Measurements from ENCODE around the gene FCGR1A. TPM values are rescaled to one million over a fixed set of nuclear protein-coding genes. Genes with fewer than 3 reads are reported as not detected.
"Not testable (repeated sequence)": the region's sequence is repeated elsewhere in the genome, so short reads cannot be mapped to it uniquely, and the experiment has no call there.

The FCGR1A gene
- 1 to 10 TPM; 4.1 to 5.7 TPM for total RNA-seq
- long read RNA-seq = 0 reads

DNA sequence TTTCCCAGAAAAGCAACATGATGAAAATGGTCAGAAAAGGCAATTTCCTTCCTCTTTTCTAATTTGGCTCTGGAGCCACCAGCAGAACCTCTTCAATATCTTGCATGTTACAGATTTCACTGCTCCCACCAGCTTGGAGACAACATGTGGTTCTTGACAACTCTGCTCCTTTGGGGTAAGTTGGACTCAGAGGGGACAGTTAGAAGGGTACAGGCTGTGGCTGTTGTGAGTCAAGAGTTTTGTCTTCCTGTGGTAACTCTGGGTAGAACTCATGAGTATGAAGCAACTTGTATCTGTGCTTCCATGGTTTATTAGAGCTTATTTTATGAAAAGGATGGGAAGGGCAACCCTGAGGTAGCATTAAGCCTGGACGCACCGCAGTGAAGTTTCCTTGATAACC lies at the start of gene FCGR1A:
Gene FCGR1A, plus strand, starts transcription at position 95 of the 400 bp plus-strand sequence. Its CDS starts 50 bp downstream, at position 145.
- ATAC-seq; intact Hi-C loops (cut with DNase I); DNase-seq: not testable (repeated sequence)

DNA sequence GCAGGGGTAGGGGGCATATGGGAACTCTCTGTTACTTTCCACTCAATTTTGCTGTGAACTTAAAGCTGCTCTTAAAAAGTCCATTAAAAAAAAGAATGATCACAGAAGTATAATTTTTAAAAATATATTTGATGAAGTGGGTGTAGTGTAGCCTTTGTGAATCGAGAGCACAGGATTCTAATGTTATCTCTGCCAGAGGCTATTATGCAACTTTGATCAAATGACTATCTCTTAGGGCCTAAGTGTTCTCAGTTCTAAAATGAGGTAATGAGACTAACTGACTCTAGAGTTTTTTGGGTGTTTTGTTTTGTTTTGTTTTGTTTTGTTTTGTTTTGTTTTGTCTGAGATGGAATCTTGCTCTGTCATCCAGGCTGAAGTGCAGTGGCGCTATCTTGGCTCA lies 49.7 kb upstream of the FCGR1A start:
- intact Hi-C loops (cut with DNase I); ATAC-seq; DNase-seq: not testable (repeated sequence)

DNA sequence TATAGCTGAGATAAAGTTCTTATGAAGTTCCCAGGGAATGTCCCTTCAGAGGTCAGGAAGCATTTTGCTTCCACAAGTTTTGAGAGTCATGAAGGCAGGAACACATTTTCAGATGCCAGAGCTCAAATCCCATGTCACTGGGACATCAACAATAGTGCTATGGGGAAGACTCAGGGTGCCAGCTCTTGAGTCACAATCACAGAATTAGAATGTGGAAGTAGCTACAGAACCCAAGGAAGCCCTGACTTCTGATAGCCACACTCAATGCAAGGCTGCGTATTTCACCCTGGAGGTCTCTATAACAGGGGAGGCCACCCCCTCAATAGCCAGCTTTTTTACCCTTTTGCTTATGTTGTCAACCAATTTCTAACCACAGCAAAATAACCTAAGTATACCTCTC lies 47.8 kb upstream of the FCGR1A start:
- peak in 1 of 2 donors; percentile 53 for ATAC-seq
- intact Hi-C loops (cut with DNase I); DNase-seq: not testable (repeated sequence)

DNA sequence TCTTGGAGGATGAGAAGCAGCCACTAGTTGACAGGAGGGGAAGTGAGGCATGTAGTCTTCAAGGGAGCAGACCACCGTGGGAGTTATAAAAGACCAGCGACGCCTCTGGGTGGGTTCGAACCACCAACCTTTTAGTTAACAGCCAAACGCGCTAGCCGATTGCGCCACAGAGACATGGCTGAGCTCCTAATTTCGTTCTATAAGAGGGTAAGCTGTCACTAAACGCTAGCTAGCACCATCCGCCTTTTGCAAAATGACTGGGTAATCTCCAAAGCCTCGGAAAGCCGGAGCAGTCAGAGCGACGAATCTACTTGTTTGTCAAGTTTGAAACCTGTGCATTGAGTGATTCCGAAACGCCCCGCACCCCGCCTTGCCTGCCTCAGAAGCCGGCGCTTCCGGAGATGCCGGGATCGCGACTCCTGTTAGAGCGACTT lies 42.3 kb upstream of the FCGR1A start:
- DNase-seq (peak; percentile 24), ATAC-seq (peak; percentile 38 to 51)
- intact Hi-C loops (cut with DNase I) = not testable (repeated sequence)

DNA sequence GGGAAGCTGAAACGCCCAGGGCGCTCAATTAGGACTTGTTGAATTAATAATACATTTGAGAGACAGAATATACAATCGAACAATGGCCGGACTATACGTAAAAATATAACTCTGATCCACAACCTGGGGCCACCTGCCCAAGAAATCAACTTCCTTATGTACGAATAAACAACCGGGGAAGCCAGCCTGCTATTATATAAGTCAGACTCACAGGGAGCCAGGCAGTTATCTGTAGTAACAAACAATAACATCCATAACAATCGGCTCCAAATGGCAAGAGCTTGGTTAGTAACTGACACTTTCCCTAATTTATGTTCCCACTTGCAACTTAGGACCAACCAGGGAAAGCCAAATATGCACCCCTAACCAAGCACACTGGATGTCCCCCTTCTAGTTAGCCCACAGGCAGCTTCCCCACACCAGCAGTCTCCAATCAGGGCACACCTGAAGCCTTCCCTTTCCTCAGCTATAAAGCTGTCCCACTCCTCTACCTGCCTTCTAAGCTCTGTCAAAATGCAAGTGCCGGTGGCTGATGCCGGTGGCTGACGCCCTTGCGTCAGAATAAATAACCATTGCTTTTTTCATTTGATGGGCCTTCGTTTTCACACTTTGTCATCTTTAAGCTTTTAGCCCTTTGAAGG lies 41.8 kb upstream of the FCGR1A start:
- ATAC-seq; intact Hi-C loops (cut with DNase I); DNase-seq: not testable (repeated sequence)

DNA sequence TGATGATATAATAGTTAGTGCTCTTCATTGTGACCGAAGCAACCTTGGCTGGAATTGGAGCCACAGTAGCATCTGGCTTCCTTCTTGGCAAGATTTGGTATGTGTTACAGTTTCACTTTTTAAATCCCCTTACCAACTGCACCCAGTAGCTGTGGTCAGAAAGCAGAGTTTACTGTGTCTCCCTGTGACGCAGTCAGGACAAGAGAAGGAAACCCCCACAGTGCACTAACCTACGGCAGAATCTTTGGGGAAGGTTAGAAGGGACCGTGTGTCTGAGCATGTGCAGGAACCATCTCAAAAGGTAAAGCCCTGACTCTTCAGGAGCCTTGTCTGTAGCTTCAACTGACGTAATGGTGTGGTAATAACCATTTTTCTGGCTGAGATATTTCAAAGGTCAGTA lies 40.6 kb upstream of the FCGR1A start:
- not testable (repeated sequence) for DNase-seq, ATAC-seq

DNA sequence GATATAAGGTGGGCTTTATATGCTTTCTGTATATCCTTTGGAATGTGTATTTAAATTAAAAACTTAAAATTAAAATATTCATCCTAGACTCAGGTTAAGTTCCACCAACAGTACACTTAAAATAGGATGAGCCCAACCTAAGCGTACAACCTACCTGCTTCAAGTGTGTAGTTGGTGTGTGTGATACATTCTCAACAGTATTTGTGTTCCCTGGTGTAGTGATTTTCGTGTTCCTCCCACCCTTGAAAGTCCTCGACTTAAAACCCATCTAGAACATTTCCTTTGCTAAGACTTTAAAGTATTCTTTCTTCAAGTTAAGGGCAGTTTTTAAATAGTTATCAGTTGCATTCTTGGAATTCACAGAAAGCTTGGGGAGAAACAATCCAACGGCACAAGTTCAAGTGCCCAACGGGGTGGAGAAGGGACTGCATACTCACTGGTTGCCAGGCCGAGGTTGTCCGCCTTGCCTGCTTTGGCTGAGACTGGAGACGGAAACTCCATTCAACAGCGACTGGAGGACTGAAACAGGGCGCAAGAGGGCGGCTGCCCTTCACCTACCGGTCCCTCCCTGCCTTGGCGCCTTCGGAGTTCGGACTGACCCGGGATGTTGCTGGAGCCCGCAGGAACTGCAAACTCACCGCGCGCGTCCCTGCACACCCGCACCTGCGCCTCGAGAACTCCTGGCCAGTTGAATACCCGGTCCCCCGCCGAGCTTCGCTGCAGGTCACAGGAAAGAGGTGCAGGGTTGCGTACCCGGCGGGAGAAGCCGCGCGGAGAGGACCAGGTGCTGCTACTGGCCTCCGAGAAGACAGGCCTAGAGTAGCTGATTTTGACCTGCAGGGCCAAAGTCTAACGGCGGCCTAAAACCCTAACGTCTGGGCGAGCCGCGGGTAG lies 35.8 kb upstream of the FCGR1A start:
- intact Hi-C loops (cut with DNase I) = not testable (repeated sequence)
- DNase-seq (peak; percentile 18), ATAC-seq (peak; percentile 27 to 65)

More for the DNA sequence above, 40.6 kb upstream of the FCGR1A start:
- intact Hi-C loops (cut with DNase I) = not testable (repeated sequence)

GRCh38 chr1:149747359-149748143 lies 34.9 kb upstream of the FCGR1A start:
- intact Hi-C loops (cut with DNase I); DNase-seq: not testable (repeated sequence)
- ATAC-seq = peak; percentile 44 to 55

- DNase-seq = peak; percentile 17
- ATAC-seq; intact Hi-C loops (cut with DNase I): not testable (repeated sequence)
Observed at GRCh38 chr1:149748144-149748500, 34.4 kb upstream of the FCGR1A start.

DNA sequence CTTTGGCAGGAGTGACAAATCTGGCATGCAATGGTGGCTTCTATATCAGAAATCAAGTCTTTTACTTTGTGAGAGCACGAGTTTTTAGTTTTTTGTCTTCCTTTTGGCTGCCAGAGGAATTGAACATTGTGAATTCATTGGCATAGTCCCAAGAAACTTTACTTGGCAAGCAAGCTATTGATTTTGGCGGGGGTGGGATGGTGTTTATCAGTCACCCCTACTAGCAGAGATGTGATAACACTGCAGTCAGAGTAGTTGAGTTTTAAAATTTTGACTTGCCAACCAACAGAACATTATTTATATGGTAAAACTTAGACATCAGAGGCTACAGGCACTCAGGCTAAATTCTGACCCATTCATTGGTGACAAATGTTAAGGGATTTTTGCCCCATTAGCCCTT lies 31.9 kb upstream of the FCGR1A start:
- intact Hi-C loops (cut with DNase I); DNase-seq: not testable (repeated sequence)
- peak in 1 of 2 donors; percentile 23 for ATAC-seq

DNA sequence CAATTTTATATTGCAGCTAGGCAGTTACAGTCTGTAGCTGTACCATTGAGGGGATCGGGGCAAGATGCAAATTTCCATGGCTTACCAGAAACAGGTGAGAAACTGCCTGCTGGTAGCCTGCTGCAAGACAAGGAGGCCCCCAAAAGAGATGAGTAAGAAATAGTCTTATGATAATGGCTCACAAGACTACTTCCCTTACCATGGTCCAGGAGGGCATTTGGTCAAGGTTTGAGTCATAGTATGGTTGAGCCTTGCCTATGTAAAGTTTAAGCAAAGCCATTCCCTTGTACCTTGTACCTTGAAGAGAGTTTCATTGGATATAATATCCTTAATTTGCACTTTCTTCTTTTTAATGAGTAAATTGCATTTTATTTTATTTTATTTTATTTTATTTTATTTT lies 30.3 kb upstream of the FCGR1A start:
- DNase-seq; intact Hi-C loops (cut with DNase I): not testable (repeated sequence)

DNA sequence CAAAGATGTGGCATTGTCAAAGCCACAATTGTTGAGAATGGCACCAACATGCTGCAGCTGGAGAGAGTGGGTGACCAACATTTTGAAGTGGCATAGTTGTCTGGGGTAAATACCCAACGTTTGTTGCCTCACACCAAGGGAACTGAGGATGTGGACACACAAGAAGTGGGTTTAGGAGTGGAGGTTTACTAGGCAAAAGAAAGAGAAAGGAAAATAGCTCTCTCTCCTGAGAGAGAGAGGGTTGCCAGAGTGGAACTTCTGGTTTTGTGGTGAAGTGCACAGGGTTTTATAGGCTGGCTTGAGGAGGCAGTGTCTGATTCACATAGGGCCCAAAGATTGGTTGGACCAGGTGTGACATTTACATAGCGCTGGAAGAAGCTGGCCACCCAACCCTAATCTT lies 29.0 kb upstream of the FCGR1A start:
- intact Hi-C loops (cut with DNase I); ATAC-seq; DNase-seq: not testable (repeated sequence)

More for the DNA sequence above, 30.3 kb upstream of the FCGR1A start:
- ATAC-seq = not testable (repeated sequence)

GRCh38 chr1:149755294-149755693 lies 27.2 kb upstream of the FCGR1A start:
- ATAC-seq; DNase-seq; intact Hi-C loops (cut with DNase I): not testable (repeated sequence)

DNA sequence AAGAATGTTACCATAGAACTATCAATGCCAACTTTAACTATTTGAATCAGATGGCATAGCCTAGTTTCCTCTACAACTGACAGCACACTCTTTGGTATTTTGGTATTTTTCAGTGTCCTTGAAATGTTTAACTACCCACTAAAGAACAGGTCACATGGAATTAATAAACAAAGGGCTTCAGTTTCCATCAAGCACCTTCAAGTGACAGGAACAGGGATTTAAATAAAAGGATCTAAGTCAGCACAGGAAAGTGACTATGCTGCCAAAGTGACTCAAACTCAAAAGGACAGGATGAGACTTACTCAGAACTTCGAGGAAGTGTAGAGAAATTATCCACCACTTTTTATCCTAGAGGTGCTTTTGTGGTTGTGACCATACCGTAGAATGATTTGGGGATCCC lies 20.2 kb upstream of the FCGR1A start:
- DNase-seq; intact Hi-C loops (cut with DNase I); ATAC-seq: not testable (repeated sequence)

GRCh38 chr1:149764087-149764800 lies 18.2 kb upstream of the FCGR1A start:
- intact Hi-C loops (cut with DNase I); ATAC-seq; DNase-seq: not testable (repeated sequence)

DNA sequence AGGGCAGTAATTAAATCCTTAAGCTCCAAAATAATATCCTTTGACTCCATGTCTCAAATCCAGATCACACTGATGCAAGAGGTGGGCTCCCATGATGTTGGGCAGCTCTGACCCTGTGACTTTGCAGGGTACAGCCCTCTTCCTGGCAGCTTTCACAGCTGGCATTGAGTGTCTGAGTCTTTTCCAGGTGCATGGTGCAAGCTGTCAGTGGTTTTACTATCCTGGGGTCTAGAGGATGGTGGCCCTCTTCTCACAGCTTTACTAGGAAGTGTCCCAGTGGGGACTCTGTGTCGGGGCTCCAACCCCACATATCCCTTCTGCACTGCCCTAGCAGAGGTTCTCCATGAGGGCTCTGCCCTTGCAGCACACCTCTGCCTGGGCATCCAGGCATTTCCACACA lies 16.3 kb upstream of the FCGR1A start:
- DNase-seq; ATAC-seq; intact Hi-C loops (cut with DNase I): not testable (repeated sequence)

- ATAC-seq; DNase-seq; intact Hi-C loops (cut with DNase I): not testable (repeated sequence)
Observed at GRCh38 chr1:149769216-149769615, 13.3 kb upstream of the FCGR1A start.

DNA sequence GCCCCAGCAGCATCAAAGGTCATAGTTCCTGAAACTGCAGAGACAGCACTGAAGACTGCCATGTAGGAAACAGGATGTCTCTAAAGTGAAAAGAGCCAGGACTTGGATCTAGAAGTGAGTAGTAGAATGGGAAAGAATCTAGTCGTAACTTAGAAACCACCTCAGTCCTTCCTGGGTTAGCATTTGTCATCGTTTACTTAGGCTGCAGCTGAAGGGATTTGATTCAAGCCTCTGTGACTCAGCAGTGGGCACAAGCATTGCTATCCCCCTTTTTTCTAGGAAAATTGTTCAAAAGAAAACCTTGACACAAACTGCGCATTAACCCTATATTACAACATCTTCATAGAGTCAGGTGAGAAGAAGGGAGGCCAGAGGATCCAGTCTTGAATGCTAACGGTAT lies 11.8 kb upstream of the FCGR1A start:
- ATAC-seq; intact Hi-C loops (cut with DNase I); DNase-seq: not testable (repeated sequence)
